Skeletal muscle tissue (tissue), 4 donors: ENCODE data around the gene SLC35E1. TPM values are rescaled to one million over a fixed set of nuclear protein-coding genes. Genes with fewer than 3 reads are reported as not detected.
A peak's percentile ranks its signal among the peaks of the same experiment; 100 is the strongest.

Source experiments
- H3K27ac ChIP-seq: one replicate; pipeline ENCODE4 v1.7.0; 2013; ENCODE audit warnings: mild to moderate bottlenecking, low read depth, low read length, inconsistent platforms
- H3K27me3 ChIP-seq, 3 donors: one replicate each; pipeline ENCODE4 v1.7.0; 2013; ENCODE audit warnings: low read length in 3 of 3; ENCODE audit not compliant: control insufficient read depth in 3 of 3, insufficient read depth in 3 of 3
- H3K36me3 ChIP-seq, 3 donors: one replicate each; pipeline ENCODE4 v1.7.0; 2013; ENCODE audit warnings: low read length in 3 of 3; ENCODE audit not compliant: control insufficient read depth in 3 of 3, insufficient read depth in 3 of 3
- H3K4me1 ChIP-seq, 3 donors: one replicate each; pipeline ENCODE4 v1.7.0; 2013; ENCODE audit warnings: low read length in 3 of 3, mild to moderate bottlenecking in 3 of 3; ENCODE audit not compliant: control insufficient read depth in 3 of 3, insufficient read depth in 3 of 3
- H3K4me3 ChIP-seq, 3 donors: one replicate each; pipeline ENCODE4 v1.7.0; 2013; ENCODE audit warnings: low read length in 3 of 3
- H3K9ac ChIP-seq, 3 donors: one replicate each; pipeline ENCODE4 v1.7.0; 2013; ENCODE audit warnings: low read length in 3 of 3, mild to moderate bottlenecking in 3 of 3, moderate library complexity in 2 of 3, low read depth in 1 of 3
- H3K9me3 ChIP-seq, 3 donors: one replicate each; pipeline ENCODE4 v1.7.0; 2013; ENCODE audit warnings: low read length in 3 of 3; ENCODE audit not compliant: control insufficient read depth in 3 of 3
- total RNA-seq: library from RNA; depleted of rRNA; stranded (reverse); fragments of >200 nt; gene quantifications from one replicate; pipeline ENCODE4 v1.2.3, GENCODE V29; 2014
- donor health status: Osteomylitis.

Gene SLC35E1
- total RNA-seq, 1 donor from 2014 or later: 16.2 TPM

- H3K27ac ChIP-seq: peak overlapping the region; percentile 81
These were observed 30.6 kb downstream of the SLC35E1 start for GRCh38 chr19:16541526-16542044.

DNA sequence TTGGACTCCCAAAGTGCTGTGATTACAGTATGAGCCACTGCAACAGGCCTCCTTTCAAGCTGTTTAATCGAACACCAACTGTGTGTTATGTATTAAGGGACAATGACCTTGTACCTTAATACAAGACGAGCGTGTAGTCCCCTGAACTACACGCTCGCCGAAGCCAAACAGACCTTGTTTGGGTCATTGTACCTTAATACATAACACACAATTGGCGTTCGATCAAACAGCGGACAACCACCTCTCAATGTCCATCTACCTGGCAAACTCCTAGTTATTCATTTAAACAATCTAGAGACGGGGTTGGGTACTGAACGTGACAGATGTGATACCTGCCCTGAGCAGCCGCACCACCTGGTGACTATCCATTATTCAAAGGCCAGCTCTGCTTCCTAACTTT is 31.3 kb downstream of the SLC35E1 start:
- Histone ChIP-seq H3K4me1 (peaks cover 31 to 35% (median 31%) of the 10 kb centered on the region in 3 donors), H3K27ac (no peak overlapping the region), H3K9ac (peak overlapping the region; percentile 87 to 98 (median 89)), H3K27me3 (no peaks in the 10 kb centered on the region), H3K4me3 (peak overlapping the region; percentile 86 to 94 (median 87)), H3K36me3 (peaks cover 10 to 16% (median 13%) of the 10 kb centered on the region in 3 donors), H3K9me3 (no peaks in the 10 kb centered on the region)

More at GRCh38 chr19:16541526-16542044, 30.6 kb downstream of the SLC35E1 start:
- Histone ChIP-seq H3K4me3 (peak overlapping the region; percentile 86 to 94 (median 87)), H3K36me3 (peaks cover 8 to 13% (median 11%) of the 10 kb centered on the region in 3 donors), H3K27me3 (no peaks in the 10 kb centered on the region), H3K9ac (peak overlapping the region; percentile 87 to 98 (median 89)), H3K4me1 (peaks cover 31 to 35% (median 31%) of the 10 kb centered on the region in 3 donors), H3K9me3 (no peaks in the 10 kb centered on the region)

GRCh38 chr19:16537111-16537510 is 35.1 kb downstream of the SLC35E1 start:
- peaks cover 19 to 22% (median 20%) of the 10 kb centered on the region in 3 donors for H3K4me1 ChIP-seq
- H3K27ac ChIP-seq: no peak overlapping the region
- no peak overlapping the region for H3K9ac ChIP-seq
- H3K27me3 ChIP-seq: no peaks in the 10 kb centered on the region
- H3K4me3 ChIP-seq: no peak overlapping the region
- no peaks in the 10 kb centered on the region for H3K9me3 ChIP-seq
- H3K36me3 ChIP-seq: peaks cover 38 to 48% (median 42%) of the 10 kb centered on the region in 3 donors

- no peaks in the 10 kb centered on the region for H3K27me3 ChIP-seq
- peaks cover 48 to 56% (median 52%) of the 10 kb centered on the region in 3 donors for H3K36me3 ChIP-seq
- no peak overlapping the region for H3K4me3 ChIP-seq
- peaks cover 12 to 15% (median 15%) of the 10 kb centered on the region in 3 donors for H3K4me1 ChIP-seq
- no peak overlapping the region for H3K27ac ChIP-seq
- H3K9me3 ChIP-seq: no peaks in the 10 kb centered on the region
- H3K9ac ChIP-seq: no peak overlapping the region
These were observed 36.1 kb downstream of the SLC35E1 start for GRCh38 chr19:16536130-16536529.

GRCh38 chr19:16535381-16535780 is 36.8 kb downstream of the SLC35E1 start:
- no peaks in the 10 kb centered on the region for H3K9me3 ChIP-seq
- no peak overlapping the region for H3K4me3 ChIP-seq
- H3K27ac ChIP-seq: no peak overlapping the region
- H3K27me3 ChIP-seq: no peaks in the 10 kb centered on the region
- peaks cover 7 to 8% (median 8%) of the 10 kb centered on the region in 3 donors for H3K4me1 ChIP-seq
- peaks cover 55 to 63% (median 59%) of the 10 kb centered on the region in 3 donors for H3K36me3 ChIP-seq
- H3K9ac ChIP-seq: no peak overlapping the region

DNA sequence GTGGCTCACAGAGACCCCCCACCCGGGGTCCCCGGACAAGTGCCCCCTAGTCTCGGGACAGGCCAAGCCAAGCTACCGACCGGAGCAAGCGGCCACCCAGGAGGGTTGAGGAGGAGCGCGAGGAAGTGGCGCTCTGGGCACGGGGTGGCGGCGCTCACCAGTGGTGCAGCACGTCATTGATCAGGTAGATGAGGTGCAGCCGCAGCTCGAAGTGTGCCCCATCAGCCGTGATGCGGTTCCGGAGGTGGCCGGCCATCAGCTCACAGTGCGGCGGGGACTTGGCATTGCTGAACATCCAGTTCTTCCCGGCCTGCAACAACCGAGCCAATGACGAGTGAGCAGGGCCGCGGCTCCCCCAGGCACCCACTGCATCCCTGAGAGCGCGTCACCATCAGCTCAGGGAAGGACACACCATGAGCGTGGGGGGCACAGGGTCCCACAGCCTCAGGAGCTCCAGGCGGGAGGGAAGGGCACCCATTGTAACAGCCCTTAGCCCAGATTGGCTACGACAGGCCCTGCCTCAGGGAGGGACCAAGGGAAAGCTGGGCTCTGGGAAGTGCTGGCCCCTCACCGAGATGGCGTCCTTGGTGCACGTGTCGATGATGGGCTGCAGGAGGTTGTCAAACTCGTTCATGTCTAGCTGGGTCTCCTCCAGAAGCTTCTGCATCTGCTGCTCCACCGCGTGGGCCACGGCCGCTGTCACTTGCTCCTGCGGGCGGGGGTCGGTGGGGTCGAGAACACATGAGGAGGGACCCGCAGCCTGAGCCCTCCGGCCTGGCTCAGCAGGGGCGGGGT is 39.6 kb downstream of the SLC35E1 start:
- Histone ChIP-seq H3K9me3 (no peaks in the 10 kb centered on the region), H3K36me3 (peaks cover 73 to 75% (median 75%) of the 10 kb centered on the region in 3 donors), H3K9ac (no peak overlapping the region), H3K4me1 (peaks cover 0 to 2% (median 0%) of the 10 kb centered on the region in 3 donors), H3K4me3 (no peak overlapping the region), H3K27me3 (no peaks in the 10 kb centered on the region), H3K27ac (no peak overlapping the region)

DNA sequence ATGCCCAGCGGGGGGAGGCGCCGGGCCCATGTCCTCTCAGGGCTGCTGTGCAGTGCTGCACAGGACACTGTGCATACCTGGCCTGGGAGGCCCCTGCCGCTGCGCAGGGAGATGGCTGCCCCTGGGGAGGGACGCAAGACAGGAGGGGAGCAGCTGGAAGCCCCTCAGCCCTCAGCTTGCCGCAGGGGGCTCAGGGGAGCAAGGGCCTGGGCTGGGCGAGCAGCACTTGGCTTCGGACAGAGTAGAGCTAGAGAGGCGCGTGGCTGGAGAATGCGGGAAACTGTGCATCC is 40.9 kb downstream of the SLC35E1 start:
- Histone ChIP-seq H3K36me3 (peaks cover 80 to 85% (median 81%) of the 10 kb centered on the region in 3 donors), H3K9ac (no peak overlapping the region), H3K4me3 (no peak overlapping the region), H3K4me1 (peaks cover 0 to 2% (median 0%) of the 10 kb centered on the region in 3 donors), H3K27ac (no peak overlapping the region), H3K27me3 (no peaks in the 10 kb centered on the region), H3K9me3 (no peaks in the 10 kb centered on the region)

- no peak overlapping the region for H3K9ac ChIP-seq
- H3K27ac ChIP-seq: no peak overlapping the region
- H3K4me3 ChIP-seq: no peak overlapping the region
- no peaks in the 10 kb centered on the region for H3K27me3 ChIP-seq
- peaks cover 81 to 84% (median 82%) of the 10 kb centered on the region in 3 donors for H3K36me3 ChIP-seq
- no peaks in the 10 kb centered on the region for H3K9me3 ChIP-seq
- H3K4me1 ChIP-seq: peaks cover 0 to 2% (median 0%) of the 10 kb centered on the region in 3 donors
These were observed 41.5 kb downstream of the SLC35E1 start for GRCh38 chr19:16530540-16531379.

GRCh38 chr19:16529466-16530144 is 42.6 kb downstream of the SLC35E1 start:
- no peaks in the 10 kb centered on the region for H3K9me3 ChIP-seq

More at GRCh38 chr19:16529466-16530144, 42.6 kb downstream of the SLC35E1 start:
- Histone ChIP-seq H3K4me3 (no peak overlapping the region), H3K36me3 (peaks cover 73 to 84% (median 82%) of the 10 kb centered on the region in 3 donors), H3K27me3 (no peaks in the 10 kb centered on the region), H3K4me1 (peaks cover 0 to 2% (median 0%) of the 10 kb centered on the region in 3 donors), H3K27ac (no peak overlapping the region), H3K9ac (no peak overlapping the region)
